Measurements from ENCODE around the gene TRPM3.

Gene TRPM3

GRCh38 chr9:70577671-70578070 is 543.8 kb downstream of the TRPM3 start:
- DNase-seq (ENCODE audit: low spot score) = no peak

DNA sequence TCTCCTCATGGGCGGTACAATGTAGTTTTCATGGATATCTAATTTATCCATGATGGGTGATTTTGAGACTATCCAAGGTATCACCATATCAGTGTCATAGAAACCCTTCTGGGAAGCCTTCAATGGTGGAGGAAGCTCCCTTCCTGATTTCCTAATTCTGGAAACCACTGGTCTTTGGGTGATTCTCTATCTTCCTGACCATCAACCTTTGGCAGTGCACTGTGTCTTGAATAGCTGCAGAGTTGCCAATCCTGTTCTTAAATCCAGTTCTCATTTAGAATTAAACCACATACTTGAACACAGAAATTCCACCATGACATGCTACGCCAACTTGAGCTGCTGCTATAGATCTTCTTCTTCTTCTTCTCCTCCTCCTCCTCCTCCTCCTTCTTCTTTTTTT is 545.3 kb downstream of the TRPM3 start:
- DNase-seq (ENCODE audit: low spot score) = no peak

GRCh38 chr9:70574151-70574837 is 547.1 kb downstream of the TRPM3 start:
- DNase-seq (ENCODE audit: low spot score) = no peak

- no peak for DNase-seq (ENCODE audit: low spot score)
Observed at GRCh38 chr9:70573308-70573707, 548.1 kb downstream of the TRPM3 start.

DNA sequence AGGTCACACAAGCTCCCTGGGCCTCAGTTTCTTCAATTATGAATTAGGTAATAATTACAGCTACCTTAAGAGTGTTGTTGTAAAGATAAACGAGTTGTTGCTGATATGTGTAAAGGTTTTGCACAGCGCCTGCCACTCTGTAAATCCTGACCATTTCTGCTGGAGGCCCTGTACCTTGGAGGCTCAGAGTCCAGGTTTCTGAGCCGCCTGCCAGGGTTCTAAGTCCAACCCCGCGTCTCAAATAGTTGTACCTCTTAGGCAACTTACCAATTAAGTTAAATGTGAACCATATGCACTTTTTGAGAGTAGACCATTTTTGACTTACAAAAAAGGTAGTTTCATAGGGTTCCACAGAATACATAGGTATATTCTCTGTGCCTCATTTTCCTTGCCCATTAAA is 550.2 kb downstream of the TRPM3 start:
- no peak for DNase-seq (ENCODE audit: low spot score)

DNA sequence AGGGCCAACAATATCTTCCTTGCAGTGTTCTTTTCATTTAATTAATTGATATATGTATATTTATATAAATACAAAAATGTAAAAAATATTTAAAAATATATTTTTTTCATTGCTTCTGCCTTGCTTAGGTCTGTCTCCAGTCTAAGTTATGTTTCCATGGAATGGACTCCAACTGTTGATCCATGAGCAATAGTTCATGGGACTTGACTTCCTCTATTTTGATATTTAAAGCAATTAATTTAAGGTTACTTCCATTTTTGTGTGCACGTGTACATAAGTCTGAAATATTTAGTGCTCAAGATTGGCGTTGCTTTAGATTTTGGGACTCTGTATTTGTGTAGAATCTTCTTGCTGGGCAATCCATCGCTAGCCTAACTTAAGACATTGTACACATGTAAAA is 551.6 kb downstream of the TRPM3 start:
- no peak for DNase-seq (ENCODE audit: low spot score)

DNA sequence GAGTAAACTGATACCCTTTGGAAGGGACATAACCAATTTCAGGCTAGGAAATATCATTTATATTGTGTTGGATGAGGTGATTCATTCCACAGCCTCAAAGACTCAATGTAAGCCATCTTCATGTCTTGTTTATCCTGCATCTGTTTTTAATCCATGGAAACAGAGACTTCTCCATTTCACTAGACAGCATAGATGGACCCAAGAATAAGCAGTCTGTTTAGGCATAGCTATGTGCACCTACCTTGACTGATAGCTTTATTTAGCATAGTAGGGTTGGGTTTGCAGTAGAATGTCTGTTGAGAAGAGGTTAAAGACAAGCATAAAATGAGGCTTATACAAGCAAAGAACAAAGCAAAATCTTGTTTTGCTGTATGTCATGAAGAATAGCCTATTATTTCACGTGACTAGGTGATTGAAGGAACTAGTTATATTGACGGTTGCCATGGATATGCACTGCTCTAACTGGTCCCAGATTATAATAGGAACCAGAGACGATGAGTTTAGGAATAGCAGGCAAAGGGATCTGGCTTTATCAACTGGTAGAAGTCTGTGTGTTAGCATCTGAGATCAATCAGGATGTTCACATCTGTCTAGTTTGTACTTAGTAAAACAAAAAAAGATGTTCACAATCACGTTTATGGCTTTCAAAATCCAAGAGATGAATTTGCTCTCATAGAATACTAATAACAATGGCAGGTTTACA is 552.2 kb downstream of the TRPM3 start:
- no peak for DNase-seq (ENCODE audit: low spot score)

DNA sequence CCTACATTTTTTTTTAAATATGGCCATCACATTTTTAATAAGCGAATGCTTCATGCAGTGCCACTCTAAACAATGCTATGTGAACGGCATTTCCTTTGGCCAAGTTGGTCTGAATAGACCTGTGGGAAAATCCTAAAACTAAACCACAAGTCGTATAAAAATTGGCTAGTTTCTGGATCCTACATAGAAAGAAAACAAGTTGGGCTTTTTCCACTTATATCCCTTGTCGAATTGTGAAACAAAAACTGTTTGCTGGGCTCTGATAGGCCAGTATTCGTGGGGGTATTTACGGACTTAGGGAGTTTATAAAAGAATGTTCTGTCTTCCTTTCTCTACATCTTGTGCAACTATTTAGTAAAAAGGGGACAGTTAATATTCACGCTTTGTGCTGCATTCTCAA is 553.9 kb downstream of the TRPM3 start:
- DNase-seq (ENCODE audit: low spot score) = no peak

DNA sequence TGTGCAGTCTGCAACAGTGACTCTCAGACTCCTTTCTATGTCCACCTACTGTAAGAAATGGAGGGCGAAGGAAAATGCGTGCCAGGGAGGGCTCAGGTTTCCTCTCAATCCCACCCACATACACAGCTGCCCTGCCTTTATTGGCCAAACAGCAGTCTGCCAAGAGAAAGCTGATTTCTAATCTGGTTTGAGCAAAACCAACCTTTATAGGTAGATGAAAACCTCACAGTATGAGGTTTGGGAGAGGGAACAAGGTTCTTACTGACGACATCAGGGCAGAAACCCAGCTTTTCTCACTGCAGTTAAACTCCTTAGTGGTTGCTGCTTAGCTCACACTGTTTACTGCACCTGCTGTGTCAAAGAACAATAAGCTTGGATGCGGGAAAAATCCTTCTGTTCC is 554.7 kb downstream of the TRPM3 start:
- DNase-seq (ENCODE audit: low spot score) = no peak

- no peak for DNase-seq (ENCODE audit: low spot score)
Observed at GRCh38 chr9:70566066-70566465, 555.4 kb downstream of the TRPM3 start.

DNA sequence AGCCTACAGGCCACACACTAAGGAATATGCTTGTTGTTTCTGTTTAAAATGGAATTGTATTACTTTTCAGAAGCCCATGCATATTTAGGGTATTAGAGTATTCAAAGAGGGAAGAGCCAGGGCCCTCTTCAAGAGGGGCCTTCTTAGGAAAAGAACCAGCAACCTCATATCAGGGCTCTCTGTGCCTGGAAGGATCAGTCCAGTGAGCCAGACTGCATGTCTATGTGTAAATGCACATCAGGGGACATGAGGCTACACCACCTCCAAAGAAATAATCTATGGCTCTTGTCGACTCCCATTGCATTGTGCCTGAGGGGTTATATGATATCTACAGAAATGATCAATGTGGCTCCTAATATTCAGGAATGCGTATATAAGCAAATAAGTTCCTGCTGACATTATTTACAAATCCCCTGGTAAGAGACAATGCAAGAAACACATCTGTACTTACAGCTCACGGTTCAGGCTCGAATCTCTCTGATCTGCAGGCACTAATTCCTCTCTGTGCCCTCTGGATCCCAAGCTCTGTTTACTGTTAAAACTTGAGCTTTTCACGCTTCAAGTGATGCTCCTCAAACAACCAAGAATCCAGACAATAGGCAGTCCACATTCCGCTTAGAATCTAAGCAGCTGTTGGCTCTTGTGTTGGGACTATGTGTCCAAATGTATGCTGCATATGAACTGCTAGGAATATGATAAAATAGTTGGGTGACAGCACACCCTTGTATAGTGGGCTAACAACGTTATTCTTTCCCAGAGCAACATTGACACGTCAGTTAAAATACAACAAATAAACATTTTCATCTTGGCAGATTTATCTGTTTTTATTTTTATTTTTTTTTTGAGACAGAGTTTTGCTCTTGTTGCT is 556.7 kb downstream of the TRPM3 start:
- no peak for DNase-seq (ENCODE audit: low spot score)

DNA sequence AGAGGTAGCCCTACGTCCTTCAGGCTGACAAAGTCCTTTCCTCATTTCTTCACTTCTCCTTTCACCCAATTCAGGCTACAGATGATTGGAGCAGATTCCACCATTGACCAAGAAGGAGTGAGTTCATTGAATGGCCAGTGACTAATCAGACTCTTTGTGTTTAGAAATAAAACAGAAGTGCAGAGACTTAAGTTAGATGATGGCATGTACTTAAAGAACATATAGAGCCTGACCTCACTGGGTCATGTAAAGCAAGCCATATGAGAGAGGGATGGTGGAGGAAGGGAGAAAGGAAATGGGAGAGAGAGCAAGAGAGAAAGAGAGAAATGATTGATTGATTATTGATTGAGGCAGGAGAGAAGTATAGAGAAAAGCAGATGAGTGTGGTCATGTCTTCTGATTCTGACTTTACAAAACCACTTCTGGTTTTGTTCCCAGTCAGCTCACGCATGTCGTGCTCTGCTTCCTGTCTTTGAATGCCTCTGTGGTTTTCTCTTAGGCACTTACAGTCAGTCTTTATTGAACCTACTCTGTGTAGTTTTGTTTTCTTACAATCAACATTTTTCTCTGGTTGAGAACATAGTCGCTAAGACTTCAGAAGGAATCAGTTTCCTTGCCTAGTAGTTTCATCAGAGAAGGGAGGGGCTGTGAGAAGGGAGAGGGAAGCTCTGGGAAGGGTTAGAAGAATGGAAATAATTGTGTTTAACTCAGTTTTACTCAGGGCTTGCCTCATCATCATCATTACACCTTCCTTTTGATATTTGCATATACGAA is 557.8 kb downstream of the TRPM3 start:
- no peak for DNase-seq (ENCODE audit: low spot score)

- DNase-seq (ENCODE audit: low spot score) = no peak
Observed at GRCh38 chr9:70563010-70563409, 558.4 kb downstream of the TRPM3 start.

DNA sequence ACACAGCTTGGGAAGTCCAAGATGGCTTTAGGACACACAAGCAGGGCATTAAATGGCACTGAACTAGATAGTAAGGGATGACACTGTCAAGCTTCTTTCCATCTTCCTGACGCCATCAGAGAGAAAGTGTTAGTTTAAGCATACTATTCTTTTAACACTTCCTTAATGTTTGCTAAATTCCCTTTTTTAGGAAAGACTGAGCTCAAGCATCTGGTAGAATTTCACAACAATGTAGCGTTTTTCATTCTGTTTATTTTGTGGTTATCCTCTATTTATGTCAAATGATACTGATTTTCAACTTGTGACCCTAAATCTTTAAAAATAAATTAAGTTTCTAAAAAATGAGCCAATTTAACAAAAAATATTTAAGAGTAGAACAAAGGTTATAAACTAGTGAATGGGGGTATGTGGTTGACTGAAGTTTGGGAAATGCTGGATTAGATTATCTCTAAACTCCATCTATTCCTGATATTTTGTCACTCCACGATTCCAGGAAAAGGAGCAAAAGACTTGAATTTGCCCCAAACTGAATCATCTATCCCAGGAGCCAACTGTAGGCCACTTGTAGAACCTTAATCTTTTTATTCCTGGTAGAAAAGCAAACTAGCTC is 559.5 kb downstream of the TRPM3 start:
- no peak for DNase-seq (ENCODE audit: low spot score)

DNA sequence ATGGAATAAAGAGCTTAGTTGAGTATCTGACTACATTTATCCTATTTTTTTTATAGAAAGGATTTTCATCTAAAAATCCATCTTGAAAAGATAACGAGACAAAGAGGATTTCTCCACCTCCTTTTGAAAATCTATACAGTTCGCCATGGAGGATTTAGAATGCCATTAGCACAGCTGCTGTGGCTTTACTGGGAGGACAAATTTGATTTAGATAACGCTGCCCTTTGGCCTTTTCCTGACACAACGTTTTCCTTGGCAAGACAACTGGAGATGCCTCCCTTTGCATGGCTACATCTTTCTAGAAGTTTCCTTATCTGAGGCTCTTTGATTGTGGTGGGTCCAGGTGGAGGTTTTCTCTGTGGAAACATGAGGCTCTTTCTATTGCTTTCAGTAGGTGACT is 560.3 kb downstream of the TRPM3 start:
- no peak for DNase-seq (ENCODE audit: low spot score)

DNA sequence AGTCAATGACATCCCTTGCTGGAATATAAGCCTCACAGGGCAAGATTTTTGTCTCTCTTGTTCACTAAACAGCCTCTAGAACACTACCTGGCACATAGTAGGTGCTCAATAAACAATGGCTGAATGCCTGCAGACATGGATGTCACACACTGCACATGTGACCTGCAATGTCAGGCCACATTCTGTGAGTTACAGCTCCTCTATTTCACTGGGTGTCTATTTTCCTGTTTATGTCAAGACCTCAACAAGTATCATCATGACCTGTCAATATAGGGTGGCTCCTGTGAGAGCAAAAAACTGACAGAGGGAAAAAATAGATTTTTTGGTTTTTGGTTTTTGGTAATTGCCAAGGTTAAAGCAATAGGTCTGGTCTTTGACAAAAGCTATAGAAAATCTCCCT is 562.3 kb downstream of the TRPM3 start:
- DNase-seq (ENCODE audit: low spot score) = no peak

- DNase-seq (ENCODE audit: low spot score) = no peak
Observed at GRCh38 chr9:70557661-70558369, 563.6 kb downstream of the TRPM3 start.

DNA sequence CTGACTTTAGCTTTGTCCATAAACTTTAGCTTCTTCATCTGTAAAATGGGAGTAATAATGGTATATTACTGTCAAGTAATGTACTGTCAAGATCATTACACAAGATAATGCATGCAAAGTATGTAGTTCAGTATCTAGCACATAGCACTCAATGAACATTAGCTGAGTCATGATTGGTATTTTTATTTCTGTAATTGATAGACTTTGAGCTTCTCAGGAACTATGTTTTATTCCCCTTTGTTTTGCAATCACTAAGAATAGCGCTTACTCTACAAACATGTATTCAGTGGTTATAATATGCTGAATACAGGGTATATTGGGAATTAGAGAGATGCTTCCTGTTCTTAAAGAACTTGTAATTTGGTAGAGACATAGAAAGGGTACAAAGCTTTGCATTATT is 564.6 kb downstream of the TRPM3 start:
- DNase-seq (ENCODE audit: low spot score) = no peak

GRCh38 chr9:70554881-70555280 is 566.5 kb downstream of the TRPM3 start:
- DNase-seq (ENCODE audit: low spot score) = no peak

GRCh38 chr9:70553707-70554673 is 567.4 kb downstream of the TRPM3 start:
- DNase-seq (ENCODE audit: low spot score) = no peak

All from HuH-7.5 (cell line).